MM.1S (cell line): ENCODE measurements around the gene SLC6A9.

Experiments used
- EZH2 ChIP-seq: fragments of 300-600 bp; sonication (generic); optimal IDR thresholded peaks from 2 replicates; pipeline ENCODE3; 2017; ENCODE audit warnings: low read depth, mild to moderate bottlenecking, antibody characterized with exemption, low read length, mixed read lengths
- TF ChIP-seq, protein P1 (sequence below): fragments of 300-600 bp; sonication (generic); IDR thresholded peaks from 2 replicates; pipeline ENCODE4 v1.5.1; 2016; ENCODE audit warnings: antibody characterized with exemption, low read length, mixed read lengths

DNA sequence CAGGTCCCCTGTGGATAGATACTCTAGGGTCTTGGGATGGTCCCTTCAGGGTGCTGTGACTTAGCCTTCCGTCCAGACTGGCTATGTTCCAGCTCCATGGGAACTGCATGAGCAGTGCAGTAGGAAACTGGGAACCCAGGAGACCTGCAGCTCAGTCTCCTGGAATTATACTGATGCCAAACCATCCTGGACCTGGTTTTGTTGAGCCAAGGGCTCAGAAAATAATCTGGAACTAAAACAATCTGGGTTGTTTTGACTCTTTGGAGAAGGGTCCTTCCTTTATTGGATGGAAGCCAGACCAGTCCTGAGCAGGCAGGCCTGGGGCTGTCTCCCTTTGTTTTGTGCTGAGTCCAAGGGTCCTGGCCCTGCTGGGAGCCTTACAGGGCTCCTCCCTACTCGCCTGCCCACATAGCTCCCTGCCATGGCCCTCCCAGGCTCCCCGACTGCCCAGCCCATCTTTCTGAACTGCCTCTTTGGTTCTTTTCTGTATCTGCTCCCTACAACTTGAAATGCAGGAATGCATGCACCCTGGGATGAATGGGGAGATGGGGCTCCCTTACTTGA is 83.3 kb downstream of the SLC6A9 start:
- TF ChIP-seq, protein P1, sequence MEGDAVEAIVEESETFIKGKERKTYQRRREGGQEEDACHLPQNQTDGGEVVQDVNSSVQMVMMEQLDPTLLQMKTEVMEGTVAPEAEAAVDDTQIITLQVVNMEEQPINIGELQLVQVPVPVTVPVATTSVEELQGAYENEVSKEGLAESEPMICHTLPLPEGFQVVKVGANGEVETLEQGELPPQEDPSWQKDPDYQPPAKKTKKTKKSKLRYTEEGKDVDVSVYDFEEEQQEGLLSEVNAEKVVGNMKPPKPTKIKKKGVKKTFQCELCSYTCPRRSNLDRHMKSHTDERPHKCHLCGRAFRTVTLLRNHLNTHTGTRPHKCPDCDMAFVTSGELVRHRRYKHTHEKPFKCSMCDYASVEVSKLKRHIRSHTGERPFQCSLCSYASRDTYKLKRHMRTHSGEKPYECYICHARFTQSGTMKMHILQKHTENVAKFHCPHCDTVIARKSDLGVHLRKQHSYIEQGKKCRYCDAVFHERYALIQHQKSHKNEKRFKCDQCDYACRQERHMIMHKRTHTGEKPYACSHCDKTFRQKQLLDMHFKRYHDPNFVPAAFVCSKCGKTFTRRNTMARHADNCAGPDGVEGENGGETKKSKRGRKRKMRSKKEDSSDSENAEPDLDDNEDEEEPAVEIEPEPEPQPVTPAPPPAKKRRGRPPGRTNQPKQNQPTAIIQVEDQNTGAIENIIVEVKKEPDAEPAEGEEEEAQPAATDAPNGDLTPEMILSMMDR, result no peak
- TF ChIP-seq EZH2, result no peak
